ENCODE data around the gene KANK2.
"Not testable (repeated sequence)": the region's sequence is repeated elsewhere in the genome, so short reads cannot be mapped to it uniquely, and the experiment has no call there.

Gene KANK2

GRCh38 chr19:11191934-11192333 is 5.4 kb downstream of the KANK2 start:
- DNase-seq: no peak
- Histone ChIP-seq H3K36me3 (peaks cover 6% of the 10 kb centered on the region), H3K4me1 (no peaks in the 10 kb centered on the region; the same call in 1 of the 2 replicates), H3K27me3 (no peaks in the 10 kb centered on the region), H3K9me3 (no peaks in the 10 kb centered on the region), H3K4me3 (ENCODE audit: low read depth, low read length) (no peak overlapping the region)
- TF ChIP-seq CTCF (IDR thresholded peaks at IDR 0.05; ENCODE audit: low read depth, low read length): no peak

GRCh38 chr19:11191273-11191755 is 6.0 kb downstream of the KANK2 start:
- Histone ChIP-seq H3K4me3 (ENCODE audit: low read depth, low read length) (no peak overlapping the region), H3K4me1 (no peaks in the 10 kb centered on the region; the same call in 1 of the 2 replicates), H3K9me3 (no peaks in the 10 kb centered on the region), H3K27me3 (no peaks in the 10 kb centered on the region), H3K36me3 (peaks cover 6% of the 10 kb centered on the region)
- DNase-seq: peak; percentile 42
- TF ChIP-seq CTCF (IDR thresholded peaks at IDR 0.05; ENCODE audit: low read depth, low read length): no peak

GRCh38 chr19:11190501-11190900 is 6.8 kb downstream of the KANK2 start:
- H3K9me3 ChIP-seq: no peaks in the 10 kb centered on the region
- H3K36me3 ChIP-seq: peaks cover 6% of the 10 kb centered on the region
- H3K27me3 ChIP-seq: no peaks in the 10 kb centered on the region
- TF ChIP-seq CTCF (IDR thresholded peaks at IDR 0.05; ENCODE audit: low read depth, low read length): no peak
- H3K4me1 ChIP-seq: no peaks in the 10 kb centered on the region; the same call in 1 of the 2 replicates
- no peak for DNase-seq
- H3K4me3 ChIP-seq (ENCODE audit: low read depth, low read length): no peak overlapping the region

- H3K36me3 ChIP-seq: peaks cover 3% of the 10 kb centered on the region; the same call in 1 of the 2 replicates
- H3K4me3 ChIP-seq (ENCODE audit: low read depth, low read length): no peak overlapping the region
- DNase-seq: no peak
- H3K27me3 ChIP-seq: no peaks in the 10 kb centered on the region
- TF ChIP-seq CTCF (IDR thresholded peaks at IDR 0.05; ENCODE audit: low read depth, low read length): no peak
- H3K4me1 ChIP-seq: no peaks in the 10 kb centered on the region; the same call in 1 of the 2 replicates
- H3K9me3 ChIP-seq: no peaks in the 10 kb centered on the region
Observed at GRCh38 chr19:11187441-11187840, 9.9 kb downstream of the KANK2 start.

- no peak for DNase-seq
- no peaks in the 10 kb centered on the region for H3K27me3 ChIP-seq
- no peak overlapping the region for H3K4me3 ChIP-seq (ENCODE audit: low read depth, low read length)
- TF ChIP-seq CTCF (IDR thresholded peaks at IDR 0.05; ENCODE audit: low read depth, low read length): no peak
- no peaks in the 10 kb centered on the region for H3K9me3 ChIP-seq
- no peaks in the 10 kb centered on the region for H3K36me3 ChIP-seq
- H3K4me1 ChIP-seq: no peaks in the 10 kb centered on the region
Observed at GRCh38 chr19:11182994-11183393, 14.4 kb downstream of the KANK2 start.

GRCh38 chr19:11181488-11181887 is 15.9 kb downstream of the KANK2 start:
- H3K4me3 ChIP-seq (ENCODE audit: low read depth, low read length): no peak overlapping the region
- no peak for TF ChIP-seq CTCF (IDR thresholded peaks at IDR 0.05; ENCODE audit: low read depth, low read length)
- H3K4me1 ChIP-seq: no peaks in the 10 kb centered on the region
- no peak for DNase-seq
- H3K36me3 ChIP-seq: no peaks in the 10 kb centered on the region; the same call in 1 of the 2 replicates
- H3K9me3 ChIP-seq: no peaks in the 10 kb centered on the region
- H3K27me3 ChIP-seq: no peaks in the 10 kb centered on the region

GRCh38 chr19:11180975-11181374 is 16.4 kb downstream of the KANK2 start:
- H3K9me3 ChIP-seq; H3K4me3 ChIP-seq (ENCODE audit: low read depth, low read length); H3K27me3 ChIP-seq; DNase-seq; H3K36me3 ChIP-seq; H3K4me1 ChIP-seq: not testable (repeated sequence)
